ENCODE measurements around the gene MED12L.

The MED12L gene

DNA sequence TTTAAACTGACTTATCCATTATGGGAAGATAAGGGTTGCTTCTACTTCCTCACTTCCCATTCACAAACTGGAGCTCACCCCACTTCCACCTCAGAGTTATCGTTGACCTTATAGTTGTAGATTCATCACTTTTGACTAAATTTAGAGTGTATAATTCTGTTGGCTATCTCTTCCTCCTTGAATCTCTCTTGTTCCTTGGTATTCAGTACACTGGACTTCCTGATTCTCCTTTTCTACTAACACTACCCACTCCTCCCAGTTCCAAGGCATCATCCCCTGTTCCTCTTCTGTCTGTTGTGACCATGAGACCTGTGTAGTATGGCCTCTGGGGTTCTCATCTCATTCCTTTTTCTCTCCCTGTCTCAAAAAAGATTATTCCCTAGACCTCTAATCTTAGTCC lies 237.0 kb downstream of the MED12L start:
- no peak for DNase-seq (ENCODE audit: low read depth)

DNA sequence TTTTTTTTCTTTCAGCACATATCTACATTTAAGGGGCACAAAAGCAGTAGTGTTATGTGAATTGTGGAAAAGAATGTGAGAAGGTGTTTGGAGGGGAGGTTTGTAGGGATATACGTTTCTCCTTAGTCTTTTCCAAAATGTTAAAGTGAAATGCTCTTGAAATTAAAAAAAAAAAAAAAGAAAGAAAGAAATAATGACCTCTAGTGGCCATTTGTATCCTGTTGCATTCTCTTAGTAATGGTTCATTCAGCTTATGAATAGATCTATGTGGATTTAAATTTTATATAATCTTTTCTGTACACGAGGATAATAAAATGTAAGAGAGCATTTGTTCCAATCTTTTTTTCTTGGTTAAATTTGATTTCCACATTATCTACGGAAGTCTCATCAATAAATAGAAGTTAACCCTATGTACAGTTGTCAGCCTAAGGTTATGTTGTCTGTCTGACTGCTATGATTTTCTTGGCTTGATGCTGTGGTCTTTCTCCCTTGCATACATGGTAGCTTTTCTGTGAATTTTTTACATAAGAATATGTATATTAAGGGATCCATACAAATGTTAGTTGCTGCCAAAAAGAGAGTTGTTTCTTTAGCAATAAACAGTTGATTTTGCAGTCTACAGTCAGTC lies 242.2 kb downstream of the MED12L start:
- DNase-seq (ENCODE audit: low read depth), result no peak

DNA sequence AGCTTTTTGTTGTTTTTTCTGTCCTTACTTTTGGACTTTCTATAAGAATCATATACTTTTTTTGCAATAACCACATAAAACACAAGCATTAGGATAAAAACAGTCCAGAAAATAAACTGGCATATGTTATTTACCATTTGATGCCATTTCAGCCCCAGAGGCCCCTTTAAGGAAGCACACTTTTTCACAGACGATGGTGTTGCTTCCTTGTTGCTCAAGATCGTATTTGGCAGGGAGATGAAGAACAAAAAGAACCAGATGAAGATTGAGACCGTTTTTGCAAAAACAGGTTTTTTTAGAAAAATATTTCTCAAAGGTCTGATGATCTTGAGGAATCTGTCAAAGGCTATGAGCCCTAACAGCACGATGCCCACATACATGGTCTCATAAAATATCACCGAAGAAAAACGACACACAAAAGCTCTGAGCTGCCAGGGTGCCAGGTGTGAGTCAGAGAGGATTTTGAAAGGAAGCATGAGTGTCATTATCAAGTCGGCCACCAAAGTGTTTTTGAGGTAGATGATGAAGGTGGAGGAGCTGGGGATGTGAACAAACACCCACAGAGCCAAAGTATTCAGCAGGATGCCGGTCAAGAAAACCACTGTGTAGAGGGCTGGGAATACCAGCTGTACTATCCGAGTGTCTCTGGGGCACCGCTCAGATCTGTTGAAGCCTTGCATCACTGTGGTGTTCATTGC lies 243.0 kb downstream of the MED12L start:
- no peak for DNase-seq (ENCODE audit: low read depth)

DNA sequence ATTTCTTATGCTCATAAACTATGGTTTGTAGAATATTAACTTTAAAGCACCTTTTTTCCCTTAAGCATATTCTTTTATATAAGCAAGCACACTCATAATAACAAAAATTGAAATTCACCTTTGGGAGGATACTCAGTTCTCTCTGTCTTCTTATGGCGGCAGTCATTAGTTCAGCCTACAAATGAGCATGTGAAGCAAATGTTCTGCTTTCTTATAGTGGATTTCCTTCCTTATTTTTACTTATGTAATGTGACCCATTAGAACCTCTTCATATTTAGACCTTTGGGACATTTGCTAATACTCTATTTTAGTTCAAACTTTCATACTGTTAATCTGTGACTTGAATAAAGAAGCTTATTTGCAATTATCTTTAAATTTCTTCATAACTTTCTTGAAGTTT lies 243.9 kb downstream of the MED12L start, which contains the start of gene P2RY13:
P2RY13 (minus strand) TSS at position 187 of the 400 bp plus-strand sequence; CDS start at position 166, 21 bp downstream.
- DNase-seq (ENCODE audit: low read depth), result no peak

DNA sequence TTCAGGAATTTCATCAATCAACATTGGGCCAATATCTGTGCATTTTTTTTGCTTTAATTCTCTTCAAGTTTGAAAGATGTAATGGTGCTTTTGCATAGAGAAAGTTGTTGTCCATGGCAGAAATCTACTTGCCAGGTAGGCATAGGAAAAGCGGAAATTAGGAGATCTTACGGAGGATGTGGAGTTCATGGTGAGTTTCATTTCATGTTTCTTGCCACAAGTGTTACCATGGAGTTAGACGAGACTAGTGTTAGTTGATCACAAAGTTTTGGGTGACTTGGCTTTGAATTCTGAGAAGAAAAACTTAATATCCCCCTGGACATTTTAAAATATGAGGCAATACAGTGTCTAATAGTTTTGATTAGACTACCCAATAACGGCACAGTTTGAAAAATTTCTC lies 244.9 kb downstream of the MED12L start:
- no peak for DNase-seq (ENCODE audit: low read depth)

DNA sequence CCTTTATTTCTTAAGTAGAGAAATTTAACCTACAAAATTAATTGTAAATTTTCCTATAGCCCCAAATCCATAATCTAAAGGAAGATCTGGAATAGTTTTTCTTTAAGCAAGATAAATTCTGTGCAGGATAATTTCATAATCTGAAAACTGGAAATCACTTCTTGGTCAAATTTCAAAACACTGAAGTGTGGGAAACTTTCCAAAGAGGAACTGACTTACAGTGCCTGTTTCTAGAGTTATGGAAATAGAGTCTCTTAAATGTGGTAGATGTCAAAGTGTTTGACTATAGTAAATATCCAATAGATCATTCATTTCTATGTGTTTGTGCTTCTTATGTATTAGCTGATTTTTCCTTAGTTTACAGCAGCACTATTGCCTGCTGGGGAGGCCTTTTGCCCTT lies 245.4 kb downstream of the MED12L start:
- DNase-seq (ENCODE audit: low read depth), result no peak

DNA sequence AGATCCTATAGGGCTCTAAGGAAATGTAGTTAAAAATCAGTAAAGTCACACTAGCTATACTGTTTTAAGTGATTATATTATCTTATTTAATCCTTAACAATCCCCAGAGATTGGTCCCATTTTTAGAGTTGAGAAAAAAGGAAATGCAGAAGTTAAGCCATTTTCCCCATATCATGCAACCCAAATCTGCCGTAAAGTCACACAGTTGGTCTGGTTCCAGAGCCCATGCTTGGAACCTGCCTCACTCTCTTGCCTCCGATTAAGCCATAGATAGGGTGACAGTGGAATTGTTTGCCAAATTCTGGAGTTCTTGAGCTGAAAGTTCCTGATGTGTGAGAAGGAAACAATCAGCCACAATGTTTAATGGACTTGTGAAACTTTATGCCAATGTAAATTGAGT lies 246.2 kb downstream of the MED12L start:
- no peak for DNase-seq (ENCODE audit: low read depth)

DNA sequence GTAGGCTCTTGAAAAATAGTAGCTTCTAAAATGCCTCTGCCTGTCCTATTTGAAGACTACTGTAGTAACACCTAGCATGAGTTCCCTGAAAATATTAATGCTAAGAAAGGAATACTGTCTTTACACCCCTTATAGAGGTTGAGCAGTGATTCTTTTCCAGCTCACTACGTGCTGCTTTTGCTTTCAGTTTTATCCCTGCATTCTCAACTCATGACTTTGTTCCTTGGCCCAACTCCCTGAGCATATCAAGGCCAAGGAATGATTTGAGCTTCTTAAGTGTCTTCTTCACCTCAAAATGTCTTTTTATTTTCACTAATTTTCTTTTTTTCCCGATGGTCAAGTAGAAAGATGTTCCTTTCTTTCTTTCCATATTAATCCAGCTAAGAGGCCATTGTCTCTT lies 260.4 kb downstream of the MED12L start:
- peak; percentile 34 for DNase-seq (ENCODE audit: low read depth)

DNA sequence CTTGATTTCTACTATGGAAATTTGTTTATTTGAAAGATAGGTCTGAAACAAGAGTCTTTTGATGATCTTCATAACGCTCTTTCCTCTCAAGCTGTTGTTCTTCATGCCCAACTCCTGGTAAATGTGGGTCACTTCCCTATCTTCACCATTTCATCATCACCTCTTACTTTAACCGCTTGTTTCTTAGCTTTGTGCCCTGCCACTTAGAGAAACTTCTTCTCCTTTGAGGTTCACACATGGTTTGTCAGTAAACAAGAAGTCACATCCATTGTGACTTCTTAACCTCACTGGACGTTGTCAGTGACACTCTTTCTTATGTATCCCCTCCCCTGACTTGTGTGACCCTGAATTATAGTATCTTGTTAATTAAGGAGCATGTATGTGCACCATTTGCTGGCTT lies 260.8 kb downstream of the MED12L start:
- DNase-seq (ENCODE audit: low read depth), result no peak

DNA sequence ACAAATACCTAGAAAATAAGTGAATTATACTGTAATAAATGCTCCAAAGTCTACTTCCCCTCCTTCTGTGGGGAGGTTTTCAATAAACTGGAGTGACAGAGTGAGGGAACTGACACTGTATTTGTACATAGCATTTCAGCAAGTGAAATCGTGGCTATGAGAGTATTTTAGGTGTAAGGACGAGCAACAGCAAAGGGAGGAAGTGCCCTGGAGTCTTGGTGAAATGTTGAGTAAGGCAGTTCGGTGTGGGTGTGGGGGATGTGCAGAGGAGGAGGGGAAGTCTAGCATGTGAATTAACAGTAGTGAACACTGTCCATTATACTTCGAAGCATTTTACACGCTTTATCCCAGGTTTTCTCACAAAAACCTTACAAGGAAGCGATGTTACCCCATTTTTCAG lies 262.0 kb downstream of the MED12L start:
- DNase-seq (ENCODE audit: low read depth), result no peak

DNA sequence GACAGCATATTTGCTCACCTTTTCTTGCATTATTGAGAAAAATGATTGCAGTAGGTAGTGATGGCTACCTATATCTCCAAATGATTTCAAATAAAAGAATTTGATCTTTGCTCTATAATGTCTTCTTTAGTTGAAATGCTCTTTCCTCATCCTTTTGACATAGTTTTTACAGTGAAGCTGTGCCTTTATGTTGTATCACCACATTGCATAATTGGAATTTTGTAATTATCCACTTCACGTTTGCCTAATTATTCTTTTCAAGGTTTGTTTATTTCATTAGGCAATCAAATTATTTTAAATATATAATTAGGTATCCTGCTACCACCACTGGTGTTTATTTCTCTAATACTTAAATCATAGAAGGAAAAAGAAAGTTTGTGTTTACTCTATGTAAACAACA lies 265.2 kb downstream of the MED12L start:
- DNase-seq (ENCODE audit: low read depth), result no peak

DNA sequence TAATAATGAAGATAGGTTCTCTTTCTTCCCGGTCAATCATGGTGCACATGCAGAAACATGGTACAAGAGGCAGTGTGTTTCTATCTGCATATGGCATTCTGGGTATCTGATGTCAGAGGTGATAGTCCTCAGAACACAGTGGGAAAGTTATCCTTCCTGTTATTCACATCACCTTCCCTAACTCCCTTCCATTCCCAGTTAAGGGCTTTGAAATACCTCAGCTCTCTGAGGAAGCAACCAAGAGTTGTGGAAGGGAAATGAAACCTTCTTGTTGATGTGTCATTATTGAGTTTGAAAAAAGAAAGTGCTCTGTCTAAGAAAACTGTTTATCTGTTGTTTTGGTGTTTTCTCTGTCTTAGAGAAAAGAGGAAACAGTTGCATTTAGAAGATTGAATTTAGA lies 265.8 kb downstream of the MED12L start:
- DNase-seq (ENCODE audit: low read depth), result no peak

DNA sequence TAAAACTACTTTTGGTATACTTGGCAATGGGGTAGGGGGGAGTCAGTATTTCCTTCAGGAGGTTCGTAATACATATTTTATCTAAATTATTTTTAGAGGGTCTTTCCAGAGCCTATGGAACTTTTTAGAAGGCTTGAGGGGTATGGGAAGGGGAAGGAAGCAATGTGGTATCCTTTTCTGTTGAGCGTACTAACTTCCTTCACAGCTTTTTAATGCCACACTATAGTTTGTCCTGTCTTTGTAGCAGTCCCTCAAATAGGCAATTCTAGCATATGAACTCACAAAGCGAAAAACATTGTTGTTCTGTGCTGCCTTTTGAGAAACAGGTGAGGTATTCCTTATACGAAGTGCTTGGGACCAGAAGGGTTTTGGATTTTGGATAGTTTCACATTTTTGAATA lies 266.2 kb downstream of the MED12L start:
- DNase-seq (ENCODE audit: low read depth), result no peak

DNA sequence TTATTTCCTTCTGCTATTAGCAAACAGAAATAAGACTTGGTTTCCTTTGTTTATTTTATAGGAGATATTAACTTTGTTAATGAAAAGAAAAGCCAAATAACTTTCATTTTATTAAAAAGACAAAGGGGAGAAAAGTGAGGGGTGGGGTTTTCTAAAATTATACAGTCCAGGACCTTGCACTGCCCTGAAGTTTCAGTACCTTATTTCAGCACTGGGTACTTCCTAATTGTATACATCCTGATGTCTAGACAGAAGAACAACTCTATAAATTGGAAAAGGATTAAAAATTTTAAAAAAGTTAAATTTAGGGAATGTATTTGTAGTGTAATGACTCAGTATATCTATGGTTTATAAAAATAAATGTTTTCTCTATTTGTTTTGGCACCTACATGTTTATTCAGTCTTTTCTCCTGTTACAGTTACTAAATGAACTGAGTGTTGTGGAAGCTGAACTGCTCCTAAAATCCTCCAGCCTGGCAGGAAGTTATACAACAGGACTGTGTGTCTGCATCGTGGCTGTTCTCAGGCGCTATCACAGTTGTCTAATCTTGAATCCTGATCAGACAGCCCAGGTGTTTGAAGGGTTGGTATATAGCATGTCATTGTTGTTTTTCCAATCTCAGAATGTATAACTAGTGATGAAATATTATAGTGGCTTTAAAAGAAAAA lies 271.5 kb downstream of the MED12L start:
- no peak for DNase-seq (ENCODE audit: low read depth)

DNA sequence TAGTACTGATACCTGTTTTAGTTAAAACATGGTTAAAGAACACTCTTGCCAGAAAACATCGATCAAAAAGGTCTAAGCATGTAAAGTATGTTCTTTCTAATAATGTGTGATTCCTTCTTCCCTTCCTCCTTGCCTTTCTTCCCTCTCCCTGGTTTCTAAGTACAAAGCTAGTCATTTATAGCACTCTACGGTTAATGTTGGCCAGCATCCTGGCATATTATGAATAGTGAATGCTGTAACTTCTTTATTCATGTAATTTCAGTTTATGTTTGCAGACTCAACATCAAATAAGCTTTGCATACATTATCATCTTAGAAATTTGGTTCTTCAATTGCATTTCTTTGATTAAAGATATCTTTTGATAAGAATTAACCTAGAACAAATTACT lies 272.0 kb downstream of the MED12L start:
- DNase-seq (ENCODE audit: low read depth), result no peak

DNA sequence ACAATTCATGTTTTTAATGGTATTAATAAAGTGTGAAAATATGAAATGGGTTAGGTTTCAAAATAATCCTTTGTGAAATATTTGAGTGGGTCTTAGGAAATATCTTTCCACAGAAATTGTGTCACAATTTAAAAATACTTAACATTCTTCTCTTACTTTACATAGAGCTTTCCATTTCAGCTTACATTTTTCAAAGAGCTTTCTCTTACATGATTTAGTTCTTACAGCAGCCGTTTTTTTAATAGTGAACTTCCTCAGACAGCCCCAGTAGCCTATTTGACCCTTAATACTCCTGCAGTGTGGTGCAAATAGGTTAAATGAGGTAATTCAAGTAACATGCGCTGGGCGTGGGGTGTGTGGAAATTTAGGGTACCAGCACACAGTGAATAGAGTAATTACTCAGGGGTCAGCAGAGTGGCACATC lies 277.3 kb downstream of the MED12L start:
- DNase-seq (ENCODE audit: low read depth), result no peak

DNA sequence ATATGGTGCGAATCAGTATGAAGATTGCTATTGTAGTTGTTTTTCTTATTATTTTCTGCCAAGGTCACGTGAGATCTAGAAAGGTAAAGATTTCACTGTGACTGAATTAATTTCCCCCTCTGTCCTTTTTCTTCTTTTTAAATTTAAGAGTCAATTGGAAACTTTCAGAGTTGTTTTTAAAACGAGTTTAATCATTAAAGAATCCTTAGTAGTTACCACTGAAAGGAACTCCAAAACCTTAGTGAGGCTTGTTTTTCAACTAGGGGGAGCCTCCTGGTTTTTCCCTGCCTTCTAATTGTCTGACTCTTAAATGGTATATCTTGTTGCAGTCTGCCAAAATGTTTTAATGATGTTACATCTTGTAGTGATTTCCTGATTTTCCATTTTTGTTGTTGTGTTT lies 281.5 kb downstream of the MED12L start:
- no peak for DNase-seq (ENCODE audit: low read depth)

DNA sequence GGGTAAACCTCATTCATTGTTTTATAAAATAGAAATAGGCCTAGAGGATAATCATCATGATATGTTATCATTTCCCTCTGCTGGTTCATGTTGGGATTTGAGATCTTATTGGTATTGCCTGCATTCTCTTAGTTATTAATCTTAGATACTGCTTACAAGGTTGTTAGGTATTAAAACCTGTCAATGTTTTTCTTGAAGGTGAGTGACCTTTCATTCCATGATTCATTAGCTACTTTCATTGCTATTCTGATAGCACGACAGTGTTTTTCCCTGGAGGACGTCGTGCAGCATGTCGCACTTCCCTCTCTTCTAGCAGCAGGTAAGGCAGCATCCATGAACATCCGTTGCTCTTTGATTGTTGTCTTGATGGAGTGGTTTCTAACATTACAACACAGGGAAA lies 282.0 kb downstream of the MED12L start:
- DNase-seq (ENCODE audit: low read depth), result no peak

DNA sequence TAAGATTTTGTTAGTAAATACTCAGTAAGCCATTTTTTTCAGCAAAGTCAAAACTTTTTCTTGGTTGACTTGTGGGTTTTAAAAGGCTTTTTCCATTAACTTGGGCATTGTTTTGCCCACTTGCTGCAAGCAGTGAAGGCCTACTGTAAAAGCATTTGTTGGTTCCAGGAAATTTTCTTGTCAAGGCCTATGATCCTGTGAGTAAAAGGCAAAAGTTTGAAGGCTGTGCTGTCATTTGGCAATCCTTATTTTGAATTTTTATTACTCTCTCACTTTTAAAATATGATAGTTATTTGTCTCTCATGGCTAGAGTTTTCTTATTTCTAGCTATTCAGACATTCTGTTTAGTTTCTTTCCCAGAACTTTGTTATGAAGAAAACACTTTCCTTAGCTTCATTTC lies 286.1 kb downstream of the MED12L start:
- no peak for DNase-seq (ENCODE audit: low read depth)

DNA sequence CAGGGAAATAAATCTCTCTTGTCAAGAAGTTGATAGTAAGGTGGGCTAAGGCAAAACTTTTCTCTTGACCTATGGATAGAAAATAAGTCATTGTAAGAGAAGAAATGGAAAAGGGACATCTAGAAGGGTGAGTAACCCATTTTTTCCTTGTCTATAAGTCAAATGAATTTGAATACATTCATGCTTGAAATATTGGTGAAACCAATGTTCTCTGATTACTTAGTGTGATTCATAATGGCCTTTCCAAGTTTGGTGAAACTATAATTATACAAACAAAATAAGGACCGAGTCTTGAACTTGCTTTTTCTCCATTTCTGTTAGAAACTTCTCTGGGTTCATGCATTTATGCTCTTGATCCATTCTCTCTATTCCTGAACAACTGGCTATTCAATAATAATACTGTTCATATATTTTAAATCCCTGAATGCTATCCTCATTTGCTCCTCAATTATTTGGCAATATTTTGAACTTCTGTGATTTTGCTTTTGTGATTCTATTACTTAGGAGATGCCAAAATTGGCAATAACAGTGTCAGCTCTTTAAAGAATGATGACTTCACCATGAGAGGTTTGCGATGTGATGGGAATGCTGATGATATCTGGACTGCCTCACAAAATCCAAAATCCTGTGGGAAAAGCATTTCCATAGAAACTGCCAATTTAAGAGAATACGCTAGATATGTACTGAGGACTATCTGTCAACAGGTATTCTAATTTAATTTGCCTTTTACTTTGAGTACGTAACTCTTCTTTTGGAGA lies 286.8 kb downstream of the MED12L start:
- DNase-seq (ENCODE audit: low read depth), result no peak

DNA sequence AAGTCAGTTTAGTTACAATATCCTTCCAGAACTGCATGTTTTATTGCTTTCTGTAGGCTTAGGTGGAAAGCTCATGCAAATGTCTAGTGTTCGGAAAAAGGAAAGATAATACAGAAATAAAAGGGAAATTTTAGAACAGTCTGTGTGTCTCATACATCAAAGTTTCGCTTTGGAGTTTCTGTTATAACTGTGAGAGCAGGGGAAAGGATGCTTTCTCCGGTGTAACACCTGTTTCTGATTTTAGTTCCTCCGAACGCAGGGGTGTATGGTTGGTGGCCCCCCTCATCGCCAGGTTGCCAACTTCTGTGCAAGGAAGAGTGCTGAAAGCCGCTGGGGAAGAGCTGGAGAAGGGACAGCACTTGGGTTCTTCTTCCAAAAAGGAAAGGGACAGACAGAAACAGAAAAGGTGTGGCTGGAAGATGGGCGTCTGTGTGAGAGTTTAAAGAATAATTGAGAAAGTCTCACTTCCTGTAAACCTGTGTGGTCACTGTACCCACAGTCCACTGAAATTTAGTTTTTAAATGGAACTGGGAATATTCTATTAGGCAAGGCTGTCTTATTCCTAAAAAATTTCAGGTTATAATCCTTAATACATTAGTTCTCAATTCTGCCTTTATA lies 292.4 kb downstream of the MED12L start:
- DNase-seq (ENCODE audit: low read depth), result no peak

DNA sequence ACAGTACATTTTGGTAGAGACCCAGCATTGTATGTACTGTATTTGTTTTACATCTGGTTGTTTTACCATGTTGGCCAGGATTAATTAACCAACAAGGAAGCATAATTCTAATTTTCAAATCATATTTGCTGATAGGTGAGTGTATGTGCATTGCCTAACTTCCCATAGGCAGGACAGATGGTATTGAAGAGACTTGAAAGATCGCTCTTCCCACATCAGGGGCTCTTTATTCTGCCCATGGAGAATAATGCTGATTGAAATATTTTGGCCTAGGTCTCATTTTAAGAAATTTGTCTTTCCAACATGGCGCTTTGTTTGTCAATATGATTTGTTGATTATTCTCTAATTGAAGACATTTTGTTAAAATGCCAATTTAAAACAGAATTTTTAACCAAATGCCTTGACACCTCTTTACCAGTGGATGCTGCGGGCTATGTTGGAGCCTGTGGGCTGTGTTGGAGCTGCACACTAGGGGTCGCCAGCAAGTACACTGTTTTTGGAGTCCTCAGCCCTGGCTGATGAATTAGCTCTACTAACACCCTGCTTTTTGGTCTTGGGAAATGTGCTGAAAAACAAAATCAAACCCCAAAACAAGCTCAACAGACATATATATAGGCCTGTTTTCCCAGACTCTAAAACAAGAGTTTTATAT lies 293.7 kb downstream of the MED12L start:
- no peak for DNase-seq (ENCODE audit: low read depth)
